ENCODE results near the gene WWTR1. TPM values are rescaled to one million over a fixed set of nuclear protein-coding genes. Genes with fewer than 3 reads are reported as not detected.

WWTR1 gene
- total RNA-seq, 1 experiment from 2014 or later, result 197 TPM

DNA sequence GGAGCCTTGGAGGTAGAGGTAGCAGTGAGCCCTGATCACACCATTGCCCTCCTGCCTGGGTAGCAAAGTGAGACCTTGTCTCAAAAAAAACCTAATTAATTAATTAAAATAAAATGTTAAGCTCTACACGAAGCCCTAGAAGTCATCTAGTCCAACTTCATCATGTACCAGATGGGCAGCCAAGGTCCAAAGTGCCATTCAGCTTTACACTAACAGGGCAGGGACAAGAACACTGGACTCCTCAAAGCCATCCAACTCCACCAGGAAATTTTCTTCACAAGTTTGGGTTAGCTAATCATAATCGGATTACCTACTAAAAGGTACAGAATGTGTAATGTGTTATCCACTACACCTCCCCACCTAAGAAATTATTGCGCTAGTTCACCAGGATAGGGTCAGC lies 48.8 kb downstream of the WWTR1 start:
- in situ Hi-C loops (cut with HindIII; ENCODE audit: low pct_unique_long_range_greater_than_20kb, low sequenced_read_pairs), result no loop called here
- no peak for DNase-seq (ENCODE audit: low read depth)

DNA sequence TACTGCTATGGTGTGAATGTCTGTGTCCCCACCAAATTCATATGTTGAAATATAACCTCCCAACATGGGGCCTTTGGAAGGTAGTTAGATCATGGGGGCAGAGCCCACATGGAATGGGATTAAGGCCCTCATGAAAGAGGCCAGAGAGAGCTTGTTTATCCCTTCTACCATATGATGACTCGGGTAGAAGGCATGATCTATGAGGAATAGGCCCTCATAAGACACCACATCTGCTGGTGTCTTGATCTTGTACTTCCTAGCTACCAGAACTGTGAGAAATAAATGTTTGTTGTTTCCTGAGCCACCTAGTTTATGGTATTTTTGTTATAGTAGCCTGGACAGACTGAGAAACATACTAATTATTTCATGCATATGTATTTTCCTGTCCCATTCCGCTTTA lies 51.9 kb downstream of the WWTR1 start:
- DNase-seq (ENCODE audit: low read depth), result no peak
- in situ Hi-C loops (cut with HindIII; ENCODE audit: low pct_unique_long_range_greater_than_20kb, low sequenced_read_pairs), result no loop called here

DNA sequence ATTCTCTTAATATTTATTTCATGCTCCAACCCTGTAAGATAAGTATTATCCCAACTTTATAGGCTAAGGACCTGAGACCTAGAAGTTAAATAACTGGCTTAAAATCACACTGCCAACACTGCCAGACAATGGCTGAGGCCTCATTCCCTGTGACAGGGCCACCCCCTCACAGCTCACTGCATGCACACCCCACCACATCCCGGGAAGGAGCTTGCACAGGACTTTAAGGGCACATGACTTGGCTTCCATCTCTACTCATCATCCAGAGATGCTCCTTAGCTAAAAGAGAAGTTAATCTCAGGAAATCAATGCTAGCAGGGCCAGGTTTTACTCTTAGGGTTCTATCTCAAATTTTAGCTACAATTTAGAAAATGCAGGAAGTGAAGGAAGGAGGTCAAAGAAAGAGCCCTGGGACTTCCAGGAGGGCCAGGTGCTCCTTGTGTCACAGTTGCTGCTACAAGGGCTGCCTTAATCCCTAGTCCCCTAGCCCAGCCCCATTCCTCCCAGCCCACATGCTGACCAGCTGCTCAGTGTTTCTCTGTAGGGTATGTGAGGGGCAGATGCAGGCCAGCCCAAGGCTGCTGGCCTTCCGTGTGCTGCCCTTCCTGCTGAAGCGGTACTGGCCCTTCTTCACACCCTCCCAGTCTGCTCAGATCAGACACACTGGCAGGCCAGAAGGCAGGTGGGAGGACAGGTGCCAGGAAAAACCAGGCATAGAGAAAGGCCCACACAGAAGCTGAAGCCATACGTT lies 53.5 kb downstream of the WWTR1 start:
- no peak for DNase-seq (ENCODE audit: low read depth)
- in situ Hi-C loops (cut with HindIII; ENCODE audit: low pct_unique_long_range_greater_than_20kb, low sequenced_read_pairs), result no loop called here

DNA sequence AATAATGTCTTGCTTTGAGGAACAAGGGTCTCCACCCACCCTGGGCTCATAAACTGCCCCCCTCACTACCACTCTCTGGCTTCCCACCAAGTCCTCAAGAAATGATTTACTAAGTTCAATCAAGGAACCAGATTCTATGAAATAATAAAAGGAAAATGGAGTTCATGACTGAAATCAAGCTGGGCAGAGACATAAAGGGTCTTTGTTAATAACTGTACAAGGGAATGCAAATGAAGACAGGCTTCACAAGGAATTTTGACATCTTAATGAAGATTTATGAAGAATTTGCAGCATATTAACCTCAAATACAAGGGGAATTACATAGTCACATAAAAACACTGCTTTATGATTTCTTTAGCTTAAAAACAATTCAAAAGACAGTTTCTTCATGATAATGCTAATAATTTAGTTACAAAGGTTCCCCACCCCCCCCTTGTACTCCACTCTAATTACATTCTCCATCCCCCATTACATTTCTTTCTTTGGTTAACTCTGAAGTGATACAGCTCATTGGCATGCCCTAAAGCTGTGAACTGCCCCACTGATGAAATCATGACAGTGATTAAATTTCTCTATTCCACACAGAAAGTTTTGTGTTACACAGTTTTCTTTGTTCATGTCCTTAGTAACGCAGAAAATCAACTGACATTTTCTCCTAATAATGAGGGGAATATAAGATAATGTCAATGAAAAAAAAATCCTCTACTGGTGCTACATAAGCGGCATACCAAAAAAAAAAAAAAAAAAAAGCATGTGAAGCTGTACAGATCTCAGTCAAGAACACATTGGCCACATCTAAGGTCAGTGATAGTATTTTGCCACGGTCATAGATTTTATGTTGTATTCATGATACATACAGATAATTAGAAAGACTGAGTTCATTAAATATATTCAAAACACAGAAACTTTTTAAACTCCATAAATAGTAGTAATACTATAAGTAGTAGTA lies 54.4 kb downstream of the WWTR1 start:
- in situ Hi-C loops (cut with HindIII; ENCODE audit: low pct_unique_long_range_greater_than_20kb, low sequenced_read_pairs), result no loop called here
- DNase-seq (ENCODE audit: low read depth), result peak; percentile 94

DNA sequence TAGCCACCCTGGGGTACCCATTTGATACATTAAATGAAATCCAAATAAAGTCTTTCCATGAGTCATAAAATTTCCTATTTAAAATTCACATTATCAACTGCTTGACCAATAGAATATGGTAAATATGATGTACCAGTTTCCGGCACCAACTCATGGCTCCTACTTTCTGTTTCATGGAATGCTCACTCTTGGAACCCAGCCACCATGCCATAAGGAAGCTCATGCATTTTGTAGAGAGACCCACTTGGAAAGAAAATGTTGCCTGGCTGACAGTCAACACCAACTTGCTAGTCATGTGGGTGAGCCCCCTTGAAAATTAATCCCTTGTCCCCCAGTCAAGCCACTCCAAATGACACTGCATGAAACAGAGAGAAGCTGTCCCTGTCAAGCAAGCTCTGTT lies 57.2 kb downstream of the WWTR1 start:
- in situ Hi-C loops (cut with HindIII; ENCODE audit: low pct_unique_long_range_greater_than_20kb, low sequenced_read_pairs), result no loop called here
- no peak for DNase-seq (ENCODE audit: low read depth)

DNA sequence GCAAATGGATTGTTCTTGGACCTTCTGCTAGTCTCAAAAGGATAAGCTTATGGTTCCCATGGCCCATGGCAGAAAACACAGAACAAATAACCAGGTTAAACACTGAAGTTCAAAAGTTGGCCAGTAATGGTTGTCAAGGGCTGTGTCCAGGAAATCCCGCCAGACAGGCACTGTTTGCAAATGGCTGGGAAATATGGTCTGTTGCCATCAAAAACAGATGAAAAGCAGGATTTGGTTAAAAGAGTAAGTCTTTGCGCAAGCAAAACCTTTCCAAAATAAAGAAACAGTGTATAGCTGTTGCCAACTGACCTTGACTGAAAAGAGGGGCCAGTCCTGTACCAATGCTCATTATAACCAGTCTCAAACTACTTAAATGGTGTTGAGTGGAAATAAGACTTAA lies 58.6 kb downstream of the WWTR1 start:
- in situ Hi-C loops (cut with HindIII; ENCODE audit: low pct_unique_long_range_greater_than_20kb, low sequenced_read_pairs), result no loop called here
- DNase-seq (ENCODE audit: low read depth), result no peak

DNA sequence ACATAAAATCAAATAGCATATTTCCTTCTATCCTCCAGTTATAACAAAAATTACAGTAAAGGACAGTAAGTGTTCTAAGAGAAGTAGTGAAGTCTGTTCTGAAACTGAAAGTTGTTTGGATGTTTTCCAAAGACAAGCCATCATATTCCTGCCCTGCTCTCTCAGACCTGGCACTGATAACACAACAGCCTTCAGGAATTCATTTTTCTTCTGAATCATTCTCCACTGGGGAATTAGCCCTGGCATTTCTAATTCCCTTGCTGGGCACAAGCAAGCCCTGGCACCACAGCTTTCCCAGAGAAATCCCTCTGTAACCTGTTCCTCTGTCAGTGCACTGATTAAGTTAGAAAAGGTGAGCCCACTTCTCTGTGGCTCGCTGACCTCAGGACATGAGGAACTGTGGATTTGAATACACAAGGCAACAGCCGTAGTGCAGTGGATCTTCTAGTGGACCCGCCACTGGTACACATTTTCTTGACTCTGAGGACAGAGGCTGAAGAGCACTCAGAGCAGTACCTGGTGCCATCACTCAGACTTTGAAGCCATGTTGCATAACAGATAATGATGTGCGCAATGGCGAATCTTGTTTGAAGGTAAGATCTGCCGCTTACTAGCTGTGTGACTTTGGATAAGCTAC lies 61.6 kb downstream of the WWTR1 start:
- in situ Hi-C loops (cut with HindIII; ENCODE audit: low pct_unique_long_range_greater_than_20kb, low sequenced_read_pairs), result no loop called here
- peak; percentile 34 for DNase-seq (ENCODE audit: low read depth)

DNA sequence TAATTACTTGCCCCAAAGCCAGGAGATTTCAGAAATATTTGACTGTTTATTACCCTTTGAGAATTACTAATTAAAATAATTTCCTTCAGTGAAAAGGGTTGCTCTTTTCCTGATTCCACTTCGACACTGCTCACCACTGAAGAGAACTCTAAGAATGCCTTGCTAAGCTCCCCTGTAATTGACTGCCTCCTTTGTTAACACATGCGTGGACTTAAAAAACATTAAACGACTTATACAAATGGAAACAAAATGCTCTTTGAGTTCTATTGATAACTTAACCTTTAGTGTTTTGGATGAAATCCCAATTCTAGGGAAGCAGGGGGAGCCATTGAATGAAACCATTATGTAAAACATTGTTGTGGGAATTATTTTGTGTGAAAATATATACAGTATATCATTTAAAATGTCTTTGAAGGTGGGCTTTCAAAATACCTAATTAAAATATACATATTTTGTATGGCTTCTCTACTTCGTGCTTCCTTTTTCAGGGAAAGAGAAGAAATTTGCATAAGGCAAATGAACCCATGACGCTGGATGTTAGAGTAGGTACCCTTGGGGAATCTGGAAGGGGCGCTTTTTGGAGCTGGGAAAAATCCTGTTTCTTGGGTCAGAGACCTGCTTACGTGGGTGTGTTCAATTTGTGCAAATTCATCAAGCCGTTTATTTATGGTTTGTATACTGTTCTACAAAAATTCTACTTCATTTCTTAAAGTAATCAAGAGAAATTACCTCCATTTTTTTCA lies 64.2 kb downstream of the WWTR1 start:
- in situ Hi-C loops (cut with HindIII; ENCODE audit: low pct_unique_long_range_greater_than_20kb, low sequenced_read_pairs), result no loop called here
- DNase-seq (ENCODE audit: low read depth), result no peak

DNA sequence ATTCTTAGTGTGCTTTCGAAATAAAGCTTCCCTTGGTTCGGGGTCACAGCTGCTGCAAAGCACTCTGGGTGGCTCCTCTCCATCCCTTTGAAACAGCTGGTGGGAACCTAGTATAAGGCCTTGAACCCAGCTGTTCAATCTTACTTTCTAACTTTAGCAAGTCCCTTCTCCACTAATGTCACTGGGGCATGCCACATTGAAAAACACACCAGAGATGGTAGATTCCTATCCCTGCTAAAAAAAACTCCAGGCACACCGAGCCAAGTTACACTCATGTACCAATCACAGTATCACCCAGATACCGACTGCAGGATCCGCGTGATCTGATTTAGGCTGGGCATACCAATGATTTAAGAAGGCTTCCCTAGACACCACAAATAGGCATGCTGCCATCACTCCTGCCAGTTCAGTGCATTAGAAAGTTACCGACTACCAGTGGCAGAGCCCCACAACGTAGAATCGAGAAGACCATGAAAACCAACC lies 65.0 kb downstream of the WWTR1 start:
- in situ Hi-C loops (cut with HindIII; ENCODE audit: low pct_unique_long_range_greater_than_20kb, low sequenced_read_pairs), result no loop called here

DNA sequence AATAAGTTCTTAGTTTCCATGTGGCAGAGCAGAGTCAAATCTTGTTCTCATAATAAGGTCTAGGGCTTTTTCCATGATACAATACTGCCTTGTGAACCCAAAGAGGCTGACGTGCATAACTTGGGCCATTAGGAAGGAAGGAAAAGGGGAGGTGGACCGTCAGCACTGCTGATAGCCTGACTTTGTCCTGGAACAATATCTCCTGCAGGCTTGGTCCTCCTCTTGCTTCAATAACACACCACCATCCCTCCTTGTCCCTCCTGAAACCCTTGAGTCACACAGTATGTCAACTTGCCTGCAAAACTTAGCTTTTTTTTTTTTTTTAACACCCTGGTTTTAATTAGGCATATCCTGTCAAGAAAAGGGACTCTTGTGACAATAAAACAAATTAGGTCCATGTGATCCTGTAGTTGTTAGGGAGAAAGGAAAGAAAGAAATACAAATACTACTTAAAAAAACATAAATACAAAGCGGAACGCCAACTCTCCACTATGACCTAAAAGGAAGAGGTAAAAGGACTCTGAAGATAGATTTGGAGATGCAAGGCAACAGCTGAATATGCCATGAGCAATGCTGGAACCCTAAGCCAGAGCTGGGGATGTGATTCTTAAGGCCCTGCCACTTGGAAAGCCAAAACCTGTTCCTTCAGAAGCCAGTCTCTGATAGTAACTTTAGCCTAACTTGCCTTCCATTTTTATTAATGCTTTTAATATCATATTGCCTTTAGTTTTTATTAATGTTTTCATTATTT lies 67.0 kb downstream of the WWTR1 start:
- in situ Hi-C loops (cut with HindIII; ENCODE audit: low pct_unique_long_range_greater_than_20kb, low sequenced_read_pairs), result no loop called here

More for the DNA sequence above, 65.0 kb downstream of the WWTR1 start:
- no peak for DNase-seq (ENCODE audit: low read depth)

DNA sequence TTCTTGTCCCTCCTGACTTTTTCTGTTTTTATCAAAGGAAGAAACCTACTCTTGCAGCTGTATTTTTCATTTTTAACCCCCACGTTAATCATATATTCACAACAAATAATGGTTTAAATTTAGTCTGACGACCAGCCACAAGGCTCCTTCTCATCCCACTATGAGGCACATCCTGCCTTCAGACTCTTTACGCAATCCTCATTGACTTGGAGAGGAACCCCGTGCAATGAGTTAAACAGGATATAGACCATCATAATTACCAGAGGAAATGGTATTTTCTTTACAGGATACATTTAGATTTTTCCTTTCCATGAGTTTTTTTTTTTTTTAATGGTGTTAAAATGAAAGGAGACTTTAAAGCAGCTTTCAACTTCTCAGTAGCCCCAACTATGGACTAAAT lies 68.5 kb downstream of the WWTR1 start:
- in situ Hi-C loops (cut with HindIII; ENCODE audit: low pct_unique_long_range_greater_than_20kb, low sequenced_read_pairs), result no loop called here
- DNase-seq (ENCODE audit: low read depth), result no peak

More for the DNA sequence above, 67.0 kb downstream of the WWTR1 start:
- no peak for DNase-seq (ENCODE audit: low read depth)

DNA sequence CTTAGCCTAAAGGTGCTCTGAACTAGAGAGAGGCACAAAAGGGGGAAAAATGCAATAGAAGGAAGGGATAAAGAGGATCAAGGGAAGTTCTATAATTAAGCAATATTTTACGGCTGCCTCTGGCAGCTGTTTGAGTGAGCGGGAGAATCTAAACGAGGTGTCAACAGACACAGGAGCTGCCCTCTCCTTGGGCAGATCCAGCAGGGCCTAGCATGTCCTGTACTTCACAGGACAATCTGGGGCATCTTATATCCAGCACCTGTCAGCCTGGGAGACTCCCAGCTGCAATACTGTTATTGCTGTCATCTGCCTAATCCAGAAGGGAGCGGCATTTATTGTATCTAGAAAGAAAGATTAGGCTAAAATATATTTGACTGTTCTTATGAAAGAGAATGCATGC lies 68.9 kb downstream of the WWTR1 start:
- in situ Hi-C loops (cut with HindIII; ENCODE audit: low pct_unique_long_range_greater_than_20kb, low sequenced_read_pairs), result no loop called here
- DNase-seq (ENCODE audit: low read depth), result no peak

DNA sequence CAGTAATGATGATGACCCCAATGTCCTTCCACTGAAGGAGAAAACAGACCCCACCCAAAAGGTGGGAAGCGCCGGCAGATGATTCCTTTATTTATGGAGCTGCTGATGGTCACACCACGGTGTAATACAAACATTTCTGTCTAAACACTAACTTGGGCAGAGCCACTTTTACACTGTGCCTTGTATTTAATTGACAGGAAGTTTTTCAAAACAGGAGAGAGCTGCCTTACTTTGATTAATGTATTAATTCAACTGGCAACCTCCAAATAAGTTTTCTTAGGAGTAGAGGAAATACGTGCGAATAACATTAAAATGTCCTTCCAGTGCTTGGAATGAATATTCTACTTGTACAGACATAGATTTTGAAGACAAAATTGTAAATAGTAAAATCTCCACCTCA lies 70.4 kb downstream of the WWTR1 start:
- no peak for DNase-seq (ENCODE audit: low read depth)
- in situ Hi-C loops (cut with HindIII; ENCODE audit: low pct_unique_long_range_greater_than_20kb, low sequenced_read_pairs), result no loop called here

DNA sequence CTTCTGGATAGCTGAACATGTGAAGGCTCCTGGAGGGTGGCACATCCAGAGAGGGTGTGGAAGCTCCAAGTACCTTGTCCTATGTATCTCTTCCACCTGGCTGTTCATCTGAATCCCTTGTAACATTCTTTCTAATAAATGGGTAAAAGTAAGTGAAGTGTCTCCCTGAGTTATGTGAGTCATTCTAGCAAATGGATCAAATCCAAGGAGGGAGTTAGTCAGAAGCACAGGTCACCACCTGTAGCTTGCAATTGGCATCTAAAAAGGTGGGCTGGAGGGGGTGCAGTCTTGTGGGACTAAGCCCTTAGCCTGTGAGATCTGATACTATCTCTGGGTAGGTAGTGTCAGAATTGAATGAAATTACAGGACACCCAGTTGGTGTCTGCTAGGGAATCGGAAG lies 71.0 kb downstream of the WWTR1 start:
- in situ Hi-C loops (cut with HindIII; ENCODE audit: low pct_unique_long_range_greater_than_20kb, low sequenced_read_pairs), result no loop called here
- peak; percentile 87 for DNase-seq (ENCODE audit: low read depth)

DNA sequence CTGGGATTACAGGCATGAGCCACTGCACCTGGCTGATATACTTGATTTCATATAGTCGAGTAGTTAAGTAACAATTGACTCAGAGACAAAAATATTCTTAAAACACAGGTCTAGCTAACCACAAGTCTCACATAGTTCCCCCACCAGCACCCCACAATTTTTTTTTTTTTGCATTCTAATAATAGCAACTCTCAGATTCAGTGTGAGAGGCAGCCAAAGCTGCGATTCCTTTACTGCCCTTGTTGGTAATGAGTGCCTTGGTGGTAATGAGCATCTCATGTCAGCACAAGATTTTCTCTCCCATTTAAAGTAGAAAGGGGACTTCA lies 72.5 kb downstream of the WWTR1 start:
- DNase-seq (ENCODE audit: low read depth), result no peak
- in situ Hi-C loops (cut with HindIII; ENCODE audit: low pct_unique_long_range_greater_than_20kb, low sequenced_read_pairs), result no loop called here

DNA sequence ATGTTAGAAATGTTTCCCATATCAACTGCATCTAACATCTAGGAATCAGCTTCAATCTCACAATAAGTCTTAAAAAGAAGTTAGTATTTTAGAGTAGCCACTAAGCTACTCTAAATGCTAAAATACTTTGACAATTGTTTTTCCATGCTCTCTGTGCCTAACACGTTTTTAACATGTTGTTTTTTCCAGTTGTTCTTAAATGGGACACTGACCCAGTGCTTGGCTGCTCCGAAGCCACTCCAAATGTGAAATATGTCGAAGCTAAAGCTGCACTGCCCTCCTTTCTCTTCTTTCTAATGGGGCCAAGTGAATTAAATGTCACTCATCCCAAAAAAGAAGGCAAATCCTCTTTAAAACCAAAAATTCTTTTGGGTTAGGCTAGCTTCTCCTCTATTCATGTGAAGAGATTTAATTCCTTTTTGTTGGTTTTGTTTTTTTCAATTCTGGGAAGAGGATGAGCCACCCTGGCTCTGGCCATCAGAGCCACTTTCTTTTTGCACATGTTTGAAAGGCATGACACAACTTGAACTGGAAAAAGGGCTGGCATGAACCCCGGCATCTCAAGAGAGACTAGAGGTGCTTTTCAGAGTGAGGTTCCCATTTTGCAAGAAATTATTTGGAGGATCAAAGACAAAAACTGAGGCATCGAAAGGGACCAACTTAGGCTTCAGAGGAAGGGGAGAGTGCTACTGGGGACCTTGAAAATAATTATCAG lies 73.7 kb downstream of the WWTR1 start:
- DNase-seq (ENCODE audit: low read depth), result no peak
- in situ Hi-C loops (cut with HindIII; ENCODE audit: low pct_unique_long_range_greater_than_20kb, low sequenced_read_pairs), result no loop called here

DNA sequence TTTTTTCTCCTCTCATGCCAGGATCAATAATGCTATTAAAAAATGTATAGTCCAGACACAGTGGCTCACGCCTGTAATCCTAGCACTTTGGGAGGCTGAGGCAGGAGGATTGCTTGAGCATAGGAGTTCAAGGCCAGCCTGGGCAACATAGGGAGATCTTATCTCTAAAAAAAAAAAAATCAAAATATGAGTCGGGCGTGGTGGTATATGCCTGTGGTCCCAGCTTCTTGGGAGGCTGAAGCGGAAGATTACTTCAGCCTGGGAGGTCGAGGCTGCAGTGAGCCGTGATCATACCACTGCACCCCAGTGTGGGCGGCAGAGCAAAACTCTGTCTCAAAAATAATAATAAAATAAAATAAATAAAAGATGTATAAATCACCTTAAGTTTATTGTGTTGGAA lies 75.4 kb downstream of the WWTR1 start:
- no peak for DNase-seq (ENCODE audit: low read depth)
- in situ Hi-C loops (cut with HindIII; ENCODE audit: low pct_unique_long_range_greater_than_20kb, low sequenced_read_pairs), result no loop called here
